Neuron (in vitro differentiated cells): ENCODE data around the gene AKT2.

Experiments used
- H2AFZ ChIP-seq: one replicate; pipeline ENCODE4 v1.6.1; 2013; ENCODE audit warnings: low read depth, mild to moderate bottlenecking, inconsistent platforms, low read length, moderate library complexity
- H3K27me3 ChIP-seq: one replicate; pipeline ENCODE4 v1.6.1; 2013; ENCODE audit warnings: low read length; ENCODE audit not compliant: insufficient read depth
- H3K36me3 ChIP-seq: one replicate; pipeline ENCODE4 v1.6.1; 2013; ENCODE audit warnings: low read length; ENCODE audit not compliant: insufficient read depth
- H3K4me1 ChIP-seq: one replicate; pipeline ENCODE4 v1.6.1; 2013; ENCODE audit warnings: low read length; ENCODE audit not compliant: insufficient read depth
- H3K4me3 ChIP-seq: 2 replicates; pipeline ENCODE4 v1.5.1; 2013; ENCODE audit warnings: mild to moderate bottlenecking, low read length, moderate library complexity
- H3K9me3 ChIP-seq: one replicate; pipeline ENCODE4 v1.6.1; 2013; ENCODE audit warnings: low read length

The AKT2 gene

DNA sequence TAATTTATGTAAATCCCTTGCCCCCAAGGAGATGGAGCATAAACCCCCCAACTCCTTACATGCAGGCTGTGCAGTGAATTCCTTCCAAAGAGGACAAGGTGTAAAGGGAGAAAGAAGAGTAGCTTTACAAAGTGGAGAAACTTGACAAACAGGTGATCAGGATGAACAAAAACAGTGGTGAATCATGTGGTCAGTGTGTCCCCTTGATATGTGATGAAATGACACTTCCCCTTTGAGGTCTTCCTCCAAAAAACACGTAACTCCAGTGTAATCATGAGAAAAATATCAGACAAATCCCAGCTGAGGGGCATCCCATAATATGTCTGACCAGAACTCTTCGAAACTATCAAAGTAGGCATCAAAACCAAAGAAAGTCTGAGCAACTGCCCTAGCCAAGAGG, 29.5 kb upstream of the AKT2 start:
- peaks cover 5% of the 10 kb centered on the region for H3K36me3 ChIP-seq
- no peaks in the 10 kb centered on the region for H3K4me1 ChIP-seq
- no peaks in the 10 kb centered on the region for H3K27me3 ChIP-seq
- H2AFZ ChIP-seq: no peak overlapping the region
- H3K4me3 ChIP-seq: no peak overlapping the region
- no peaks in the 10 kb centered on the region for H3K9me3 ChIP-seq

DNA sequence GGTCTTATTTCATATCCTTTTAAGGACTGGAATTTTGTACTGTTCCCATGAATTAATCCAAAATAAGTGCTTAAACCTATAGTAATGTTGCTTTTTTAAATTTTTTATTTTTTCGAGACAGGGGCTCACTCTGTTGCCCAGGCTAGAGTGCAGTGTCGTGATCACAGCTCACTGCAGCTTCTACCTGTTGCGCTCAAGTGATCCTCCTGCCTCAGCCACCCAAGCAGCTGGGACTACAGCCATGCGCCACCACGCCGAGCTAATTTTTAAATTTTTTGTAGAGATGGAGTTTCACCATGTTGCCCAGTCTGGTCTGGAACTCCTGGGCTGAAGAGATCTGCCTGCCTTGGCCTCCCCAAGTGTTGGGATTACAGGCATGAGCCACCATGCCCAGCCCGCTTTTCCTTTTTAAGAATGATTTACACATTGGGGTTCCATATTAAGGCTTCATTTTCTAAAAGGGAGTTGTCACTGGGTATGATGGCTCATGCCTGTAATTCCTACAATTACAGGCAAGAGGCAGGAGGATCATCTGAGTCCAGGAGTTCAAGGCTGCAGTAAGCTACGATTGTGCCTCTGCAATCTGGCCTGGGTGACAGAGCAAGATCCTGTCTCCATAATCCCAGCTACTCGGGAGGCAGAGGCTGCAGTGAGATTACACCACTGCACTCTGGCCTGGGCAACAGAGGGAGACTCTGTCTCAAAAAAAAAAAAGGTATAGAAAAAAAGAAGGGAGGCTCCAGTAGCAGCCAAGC, 28.3 kb upstream of the AKT2 start:
- H3K4me3 ChIP-seq: no peak overlapping the region
- no peaks in the 10 kb centered on the region for H3K27me3 ChIP-seq
- H3K36me3 ChIP-seq: peaks cover 5% of the 10 kb centered on the region

DNA sequence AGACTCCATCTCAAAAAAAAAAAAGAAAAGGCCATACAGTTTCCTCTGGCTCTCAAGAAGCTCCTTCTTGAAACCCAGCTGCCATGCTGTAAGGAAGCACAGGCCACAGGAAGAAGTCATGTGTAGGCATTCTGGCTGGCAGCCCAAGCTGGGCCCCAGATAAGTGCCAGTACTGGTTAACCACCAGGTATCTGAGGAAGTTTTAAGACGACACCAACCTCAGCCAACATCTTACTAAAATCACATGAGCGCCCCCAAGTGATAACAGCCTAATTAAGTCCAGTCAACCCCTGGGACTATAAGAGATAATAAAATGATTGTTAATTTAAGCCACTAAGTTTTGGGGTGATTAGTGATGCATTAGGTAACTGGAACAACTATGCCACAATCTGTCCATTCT, 27.4 kb upstream of the AKT2 start:
- Histone ChIP-seq H3K4me3 (no peak overlapping the region), H2AFZ (no peak overlapping the region), H3K9me3 (no peaks in the 10 kb centered on the region), H3K27me3 (no peaks in the 10 kb centered on the region), H3K4me1 (no peaks in the 10 kb centered on the region), H3K36me3 (peaks cover 5% of the 10 kb centered on the region)

More for the DNA sequence above, 28.3 kb upstream of the AKT2 start:
- H2AFZ ChIP-seq: no peak overlapping the region
- no peaks in the 10 kb centered on the region for H3K9me3 ChIP-seq
- no peaks in the 10 kb centered on the region for H3K4me1 ChIP-seq

DNA sequence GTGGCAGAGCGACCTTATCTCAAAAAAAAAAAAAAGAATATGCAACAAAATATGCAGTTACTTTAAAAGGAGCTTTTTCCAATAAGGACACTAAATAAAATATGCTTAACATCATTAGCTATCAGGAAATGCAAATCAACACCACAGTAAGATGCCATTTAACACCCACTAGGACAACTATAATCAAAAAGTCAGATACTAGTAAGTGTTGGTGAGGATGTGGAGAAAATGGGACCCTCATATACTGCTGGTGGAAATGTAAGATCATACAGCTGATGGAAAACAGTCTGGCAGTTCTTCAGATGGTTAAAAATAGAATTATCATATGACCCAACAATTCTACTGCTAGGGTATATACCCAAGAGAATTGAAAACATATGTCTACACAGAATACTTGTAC, 24.5 kb upstream of the AKT2 start:
- Histone ChIP-seq H2AFZ (no peak overlapping the region), H3K4me3 (no peak overlapping the region), H3K27me3 (no peaks in the 10 kb centered on the region), H3K9me3 (no peaks in the 10 kb centered on the region), H3K4me1 (no peaks in the 10 kb centered on the region), H3K36me3 (no peaks in the 10 kb centered on the region)

DNA sequence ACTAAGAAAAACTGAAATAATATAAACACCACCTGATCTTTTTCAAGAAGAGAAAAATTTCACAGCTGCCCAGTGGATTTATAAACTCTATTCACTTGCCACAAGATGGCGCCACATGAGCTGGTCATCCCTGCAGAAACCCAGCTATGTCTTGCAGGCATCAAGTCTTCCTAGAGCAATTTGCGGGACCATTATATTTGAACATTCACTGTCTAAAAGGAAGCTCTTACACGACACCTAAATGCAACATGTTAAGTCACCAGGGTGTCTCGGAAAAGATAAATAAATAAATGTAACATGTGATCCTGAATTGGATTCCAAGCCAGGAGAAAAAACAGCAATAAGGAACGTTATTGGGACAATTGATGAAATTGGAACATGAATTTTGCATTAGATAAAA, 20.3 kb upstream of the AKT2 start:
- Histone ChIP-seq H3K9me3 (no peaks in the 10 kb centered on the region), H3K36me3 (no peaks in the 10 kb centered on the region), H3K27me3 (no peaks in the 10 kb centered on the region), H3K4me1 (no peaks in the 10 kb centered on the region), H2AFZ (no peak overlapping the region), H3K4me3 (no peak overlapping the region)

DNA sequence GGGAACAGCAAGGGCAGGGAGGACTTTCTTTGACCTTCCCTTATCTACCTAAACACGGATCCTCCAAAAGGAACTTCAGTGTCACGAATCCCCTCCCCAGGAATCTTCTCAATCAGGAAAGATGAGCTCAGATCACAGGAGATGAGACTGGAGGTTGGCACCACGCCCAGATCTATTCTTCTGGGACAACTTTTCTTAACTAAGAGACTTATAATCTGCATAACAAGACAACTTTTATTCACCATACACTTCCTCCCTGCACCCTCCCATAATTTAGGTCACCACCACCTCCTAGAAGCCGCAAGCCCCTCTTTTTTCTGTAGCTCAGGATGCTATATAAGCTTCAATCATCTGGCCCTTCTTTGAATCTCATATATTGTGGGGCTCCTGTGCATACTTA, 19.2 kb upstream of the AKT2 start:
- H3K9me3 ChIP-seq: no peaks in the 10 kb centered on the region
- H2AFZ ChIP-seq: no peak overlapping the region
- no peaks in the 10 kb centered on the region for H3K4me1 ChIP-seq
- no peaks in the 10 kb centered on the region for H3K27me3 ChIP-seq
- no peaks in the 10 kb centered on the region for H3K36me3 ChIP-seq
- H3K4me3 ChIP-seq: no peak overlapping the region

DNA sequence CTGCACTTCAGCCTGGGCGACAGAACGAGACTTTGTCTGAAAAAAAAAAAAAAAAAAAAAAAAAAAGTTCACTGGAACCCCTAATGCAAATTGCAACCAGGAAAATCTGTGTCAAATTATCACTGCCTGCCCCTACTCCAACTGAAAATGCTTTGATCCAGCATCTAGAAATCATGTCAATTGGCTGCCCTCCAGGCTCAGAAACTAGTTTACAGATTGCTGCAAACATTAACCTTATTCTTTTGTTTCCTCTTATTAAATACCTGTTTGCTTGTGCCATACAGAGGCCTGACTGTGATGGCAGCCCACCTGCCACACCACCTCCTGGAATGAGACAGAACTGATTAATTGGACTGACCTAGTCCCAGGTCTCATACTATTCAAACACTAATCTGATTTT, 18.6 kb upstream of the AKT2 start:
- no peak overlapping the region for H2AFZ ChIP-seq
- H3K4me1 ChIP-seq: no peaks in the 10 kb centered on the region
- H3K4me3 ChIP-seq: no peak overlapping the region
- H3K9me3 ChIP-seq: no peaks in the 10 kb centered on the region
- no peaks in the 10 kb centered on the region for H3K36me3 ChIP-seq
- H3K27me3 ChIP-seq: no peaks in the 10 kb centered on the region

DNA sequence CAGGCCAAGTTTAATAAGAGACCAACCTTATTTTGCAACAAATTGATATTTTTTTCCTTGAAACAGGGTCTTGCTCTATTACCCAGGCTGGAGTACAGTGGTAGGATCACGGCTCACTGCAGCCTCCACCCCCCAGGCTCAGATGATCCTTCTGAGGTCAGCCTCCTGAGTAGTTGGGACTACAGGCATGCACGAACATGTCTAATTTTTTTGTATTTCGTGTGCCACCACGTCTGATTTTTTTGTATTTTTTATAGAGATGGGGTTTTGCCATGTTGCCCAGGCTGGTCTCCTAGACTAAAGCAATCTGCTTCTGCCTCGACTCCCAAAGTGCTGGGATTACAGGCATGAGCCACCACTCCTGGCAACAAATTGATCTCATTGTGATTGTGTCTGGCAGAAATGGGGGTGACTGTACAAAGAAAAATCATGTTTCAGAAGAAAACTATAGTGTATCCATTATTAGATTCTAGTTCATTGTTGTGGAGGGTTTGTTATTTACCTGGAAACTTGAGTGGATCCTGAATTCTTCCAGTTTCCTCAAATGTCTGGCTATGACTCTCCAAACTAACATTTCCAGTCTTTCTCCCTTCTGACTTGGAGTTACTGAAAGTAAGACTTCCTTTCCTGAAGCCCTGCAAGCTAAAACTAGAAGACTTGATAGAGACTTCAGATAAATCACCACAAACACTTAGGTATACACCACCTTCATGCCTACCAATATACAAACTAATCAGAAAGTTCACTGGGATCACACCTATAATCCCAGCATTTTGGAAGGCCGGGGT, 17.3 kb upstream of the AKT2 start:
- Histone ChIP-seq H3K36me3 (no peaks in the 10 kb centered on the region), H3K4me1 (no peaks in the 10 kb centered on the region), H3K9me3 (no peaks in the 10 kb centered on the region), H2AFZ (no peak overlapping the region), H3K4me3 (no peak overlapping the region), H3K27me3 (no peaks in the 10 kb centered on the region)

DNA sequence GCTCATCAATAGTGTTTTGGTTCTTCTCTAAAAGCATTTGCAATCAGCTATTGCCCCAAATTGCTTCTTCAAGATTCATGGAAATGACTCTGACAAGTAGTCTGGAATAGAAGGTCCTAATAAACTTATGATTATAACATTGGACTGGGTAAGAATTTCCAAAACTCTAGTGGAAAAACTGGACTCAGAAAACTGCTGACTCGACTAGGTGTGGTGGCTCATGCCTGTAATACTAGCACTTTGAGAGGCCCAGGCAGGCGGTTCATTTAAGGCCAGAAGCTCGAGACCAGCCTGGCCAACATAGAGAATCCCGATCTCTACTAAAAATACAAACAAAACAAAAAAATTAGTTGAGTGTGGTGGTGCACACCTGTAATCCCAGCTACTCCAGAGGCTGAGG, 15.5 kb upstream of the AKT2 start:
- Histone ChIP-seq H3K4me3 (no peak overlapping the region), H3K4me1 (no peaks in the 10 kb centered on the region), H2AFZ (no peak overlapping the region), H3K27me3 (no peaks in the 10 kb centered on the region), H3K9me3 (no peaks in the 10 kb centered on the region), H3K36me3 (no peaks in the 10 kb centered on the region)

DNA sequence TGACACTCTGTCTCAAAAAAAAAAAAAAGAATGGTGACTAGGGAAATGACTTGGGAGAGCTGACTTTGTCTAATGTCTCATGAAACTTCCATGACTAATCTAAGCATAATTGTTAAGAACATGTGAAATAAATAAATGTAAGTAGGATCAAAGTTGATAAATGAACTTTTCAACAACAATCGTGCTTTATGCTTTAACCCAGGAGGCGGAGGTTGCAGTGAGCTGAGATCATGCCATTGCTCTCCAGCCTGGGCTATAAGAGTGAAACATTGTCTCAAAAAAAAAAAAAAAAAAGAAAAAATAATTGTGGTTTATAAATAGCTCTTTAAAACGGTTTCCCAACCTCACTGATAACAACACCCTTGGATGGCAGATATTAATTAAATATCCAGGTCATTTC, 12.9 kb upstream of the AKT2 start:
- H2AFZ ChIP-seq: no peak overlapping the region
- no peaks in the 10 kb centered on the region for H3K27me3 ChIP-seq
- H3K4me3 ChIP-seq: no peak overlapping the region
- peaks cover 3% of the 10 kb centered on the region for H3K4me1 ChIP-seq
- no peaks in the 10 kb centered on the region for H3K36me3 ChIP-seq
- H3K9me3 ChIP-seq: no peaks in the 10 kb centered on the region

DNA sequence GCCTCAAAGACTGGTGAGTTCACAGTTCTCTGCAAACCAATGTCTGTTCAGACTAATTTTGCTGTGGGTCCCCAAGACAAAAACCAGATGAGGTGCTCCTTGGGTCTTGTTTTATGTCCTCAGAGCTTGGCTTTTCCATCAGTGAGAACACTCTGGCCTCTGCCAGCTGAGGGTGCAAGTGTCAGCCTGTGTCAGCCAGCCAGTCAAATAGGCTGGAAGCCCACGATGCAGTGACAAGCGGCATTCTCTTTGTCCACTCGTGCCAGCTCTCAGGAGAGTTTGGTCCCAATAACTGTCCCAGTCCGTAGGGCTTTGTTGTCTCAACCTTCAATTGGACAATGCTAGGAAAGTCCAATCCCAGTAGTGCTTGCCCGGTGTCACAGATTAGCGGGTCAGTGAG, 9.4 kb upstream of the AKT2 start:
- H3K4me3 ChIP-seq: no peak overlapping the region
- no peaks in the 10 kb centered on the region for H3K27me3 ChIP-seq
- H3K36me3 ChIP-seq: no peaks in the 10 kb centered on the region
- no peaks in the 10 kb centered on the region for H3K9me3 ChIP-seq
- H3K4me1 ChIP-seq: peaks cover 3% of the 10 kb centered on the region
- H2AFZ ChIP-seq: no peak overlapping the region

DNA sequence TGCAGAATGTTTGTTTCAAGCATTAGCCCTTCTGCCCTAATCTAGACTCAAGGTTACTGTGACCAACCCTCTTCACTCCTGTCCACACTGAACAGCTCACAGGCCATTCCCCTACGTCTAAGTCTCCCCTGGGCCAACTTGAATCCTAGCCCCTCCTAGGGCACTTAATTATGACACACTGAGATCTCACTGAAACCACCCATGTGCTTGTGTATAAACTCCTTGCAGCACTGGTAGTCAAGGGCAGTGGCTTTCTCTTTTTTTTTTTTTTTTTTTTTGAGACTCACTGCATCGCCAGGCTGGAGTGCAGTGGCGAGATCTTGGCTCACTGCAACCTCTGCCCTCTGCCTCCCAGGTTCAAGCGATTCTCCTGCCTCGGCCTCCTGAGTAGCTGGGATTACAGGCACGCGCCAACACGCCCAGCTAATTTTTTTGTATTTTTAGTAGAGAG, 1.9 kb upstream of the AKT2 start:
- Histone ChIP-seq H3K36me3 (no peaks in the 10 kb centered on the region), H3K4me1 (peaks cover 18% of the 10 kb centered on the region), H3K27me3 (no peaks in the 10 kb centered on the region), H2AFZ (no peak overlapping the region), H3K9me3 (no peaks in the 10 kb centered on the region), H3K4me3 (no peak overlapping the region)

DNA sequence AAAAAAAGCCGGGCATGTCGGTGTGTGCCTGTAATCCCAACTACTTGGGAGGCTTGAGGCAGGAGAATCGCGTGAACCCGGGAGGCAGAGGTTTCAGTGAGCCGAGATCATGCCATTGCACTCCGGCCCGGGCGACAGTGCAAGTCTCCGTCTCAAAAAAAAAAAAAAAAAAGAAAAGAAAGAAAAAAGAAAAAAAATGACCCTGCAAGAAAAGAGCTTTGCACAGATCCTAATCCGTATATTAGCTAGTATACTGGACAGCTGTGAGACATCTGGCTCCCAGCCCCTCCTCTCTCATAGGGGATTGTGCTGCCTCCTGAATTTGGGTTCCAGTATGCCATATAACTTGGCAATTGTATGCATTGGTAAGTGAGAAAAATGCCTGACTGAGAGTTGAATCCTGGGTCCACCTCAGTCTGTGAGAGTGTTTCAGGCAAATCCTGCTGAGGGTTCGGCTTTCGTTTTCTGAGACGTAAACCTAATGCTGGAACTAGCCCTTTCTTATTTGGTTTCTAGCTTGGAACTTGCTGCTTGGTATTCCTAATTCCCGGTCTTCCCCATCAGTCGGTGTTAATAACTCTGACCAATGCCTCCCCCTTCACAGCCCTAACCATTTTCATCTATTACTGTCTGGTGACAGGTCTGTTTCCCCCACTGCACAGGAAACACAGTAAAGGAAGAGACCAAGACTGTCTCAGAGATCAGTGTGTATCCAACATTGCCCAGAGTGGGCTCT, 1.3 kb upstream of the AKT2 start:
- Histone ChIP-seq H3K27me3 (no peaks in the 10 kb centered on the region), H3K4me1 (peaks cover 18% of the 10 kb centered on the region), H3K9me3 (no peaks in the 10 kb centered on the region), H2AFZ (no peak overlapping the region), H3K36me3 (no peaks in the 10 kb centered on the region), H3K4me3 (no peak overlapping the region)
